Measurements from ENCODE around the gene LEF1. TPM values are rescaled to one million over a fixed set of nuclear protein-coding genes. Genes with fewer than 3 reads are reported as not detected.

The LEF1 gene
- total RNA-seq, 1 donor from 2014 or later = 4.3 TPM

DNA sequence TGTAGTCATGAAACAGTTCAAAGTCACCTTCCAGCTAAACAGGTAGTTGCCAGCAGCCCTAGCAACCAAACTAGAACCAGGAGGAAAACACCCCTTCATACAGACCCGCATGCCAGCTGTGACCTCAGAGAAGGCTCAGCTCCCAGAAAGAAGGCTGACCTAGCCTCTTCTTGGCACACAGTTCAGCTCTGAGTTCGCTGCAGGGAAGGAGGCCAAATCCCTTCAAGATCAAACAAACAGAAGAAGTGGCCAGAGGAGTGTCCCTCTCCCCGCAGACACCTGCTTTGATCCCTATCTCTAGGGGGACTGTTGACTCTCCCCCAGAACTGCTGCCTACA, 123.1 kb downstream of the LEF1 start:
- DNase-seq (peak; percentile 61), ATAC-seq (peak; percentile 81 to 89)
- Histone ChIP-seq H3K27ac (no peak overlapping the region), H3K4me3 (no peak overlapping the region), H3K27me3 (ENCODE audit: low read depth) (no peaks in the 10 kb centered on the region), H3K9me3 (no peaks in the 10 kb centered on the region), H3K4me1 (peaks cover 9% of the 10 kb centered on the region), H3K36me3 (peaks cover 7% of the 10 kb centered on the region)
- intact Hi-C loops (cut with DNase I) = no loop called here
- TF ChIP-seq, protein P1, sequence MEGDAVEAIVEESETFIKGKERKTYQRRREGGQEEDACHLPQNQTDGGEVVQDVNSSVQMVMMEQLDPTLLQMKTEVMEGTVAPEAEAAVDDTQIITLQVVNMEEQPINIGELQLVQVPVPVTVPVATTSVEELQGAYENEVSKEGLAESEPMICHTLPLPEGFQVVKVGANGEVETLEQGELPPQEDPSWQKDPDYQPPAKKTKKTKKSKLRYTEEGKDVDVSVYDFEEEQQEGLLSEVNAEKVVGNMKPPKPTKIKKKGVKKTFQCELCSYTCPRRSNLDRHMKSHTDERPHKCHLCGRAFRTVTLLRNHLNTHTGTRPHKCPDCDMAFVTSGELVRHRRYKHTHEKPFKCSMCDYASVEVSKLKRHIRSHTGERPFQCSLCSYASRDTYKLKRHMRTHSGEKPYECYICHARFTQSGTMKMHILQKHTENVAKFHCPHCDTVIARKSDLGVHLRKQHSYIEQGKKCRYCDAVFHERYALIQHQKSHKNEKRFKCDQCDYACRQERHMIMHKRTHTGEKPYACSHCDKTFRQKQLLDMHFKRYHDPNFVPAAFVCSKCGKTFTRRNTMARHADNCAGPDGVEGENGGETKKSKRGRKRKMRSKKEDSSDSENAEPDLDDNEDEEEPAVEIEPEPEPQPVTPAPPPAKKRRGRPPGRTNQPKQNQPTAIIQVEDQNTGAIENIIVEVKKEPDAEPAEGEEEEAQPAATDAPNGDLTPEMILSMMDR (IDR thresholded peaks at IDR 0.05) = no peak

DNA sequence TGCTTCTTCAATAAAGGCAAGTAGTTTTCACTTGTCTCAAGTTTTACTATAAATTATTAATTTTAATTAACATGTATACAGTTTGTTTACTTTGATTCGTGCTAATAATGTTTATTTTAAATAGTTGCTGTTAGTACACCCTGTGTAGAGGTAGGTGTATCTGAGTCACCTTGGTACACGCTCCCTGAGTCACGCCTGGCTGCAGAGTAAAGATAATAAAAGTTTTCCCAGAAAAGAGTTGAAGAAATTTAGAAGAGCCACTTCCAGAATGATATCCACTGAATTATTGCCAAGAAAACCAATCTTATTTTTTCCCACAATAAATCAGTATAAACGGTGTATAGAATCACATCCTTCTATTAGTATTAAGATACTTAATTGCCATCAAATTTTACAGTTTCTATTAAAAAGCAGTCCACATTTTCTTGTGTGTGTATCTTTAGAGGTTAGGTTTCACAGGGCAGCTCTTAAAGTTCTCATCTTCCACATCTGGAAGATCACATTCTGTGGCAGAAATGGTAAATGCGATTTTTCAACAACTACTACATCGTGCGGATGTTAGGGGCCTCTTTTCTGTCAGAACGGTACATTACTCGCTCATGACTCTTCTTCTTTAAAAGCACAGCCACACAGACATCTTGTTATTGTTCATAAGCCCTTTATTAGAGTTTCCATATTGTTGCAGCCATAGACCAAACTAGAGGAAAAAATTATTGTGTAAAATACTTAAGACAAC, 123.6 kb downstream of the LEF1 start:
- Histone ChIP-seq H3K27ac (no peak overlapping the region), H3K4me1 (peaks cover 9% of the 10 kb centered on the region), H3K4me3 (no peak overlapping the region), H3K36me3 (peaks cover 7% of the 10 kb centered on the region), H3K27me3 (ENCODE audit: low read depth) (no peaks in the 10 kb centered on the region), H3K9me3 (no peaks in the 10 kb centered on the region)
- ATAC-seq = no peak
- intact Hi-C loops (cut with DNase I) = no loop called here
- TF ChIP-seq, protein P1 (IDR thresholded peaks at IDR 0.05) = no peak
- no peak for DNase-seq

DNA sequence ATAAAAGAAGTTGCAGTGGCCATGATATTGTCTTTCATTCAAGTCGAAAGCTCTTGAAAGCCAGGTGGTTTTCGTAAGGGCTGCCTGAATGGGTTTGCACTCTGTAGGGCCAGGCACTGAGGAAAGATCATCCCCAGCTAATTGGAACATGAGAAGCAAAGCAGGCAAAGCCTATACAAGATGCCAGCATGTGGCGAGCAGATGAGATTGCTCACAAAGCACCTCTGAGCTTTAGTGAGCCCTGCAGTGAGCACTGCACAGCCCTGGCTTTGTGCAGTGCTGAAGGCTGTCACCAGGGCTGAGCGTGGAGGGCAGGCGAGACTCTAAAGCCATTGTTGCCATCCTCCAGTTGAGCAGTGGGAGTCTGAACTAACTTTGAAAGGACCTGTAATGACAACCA, 125.2 kb downstream of the LEF1 start:
- H3K27me3 ChIP-seq (ENCODE audit: low read depth) = no peaks in the 10 kb centered on the region
- TF ChIP-seq, protein P1 (IDR thresholded peaks at IDR 0.05) = no peak
- no peaks in the 10 kb centered on the region for H3K9me3 ChIP-seq
- H3K4me3 ChIP-seq = no peak overlapping the region
- intact Hi-C loops (cut with DNase I) = no loop called here
- no peak for DNase-seq
- H3K27ac ChIP-seq = no peak overlapping the region
- H3K4me1 ChIP-seq = peaks cover 9% of the 10 kb centered on the region
- ATAC-seq = no peak
- H3K36me3 ChIP-seq = peaks cover 7% of the 10 kb centered on the region

DNA sequence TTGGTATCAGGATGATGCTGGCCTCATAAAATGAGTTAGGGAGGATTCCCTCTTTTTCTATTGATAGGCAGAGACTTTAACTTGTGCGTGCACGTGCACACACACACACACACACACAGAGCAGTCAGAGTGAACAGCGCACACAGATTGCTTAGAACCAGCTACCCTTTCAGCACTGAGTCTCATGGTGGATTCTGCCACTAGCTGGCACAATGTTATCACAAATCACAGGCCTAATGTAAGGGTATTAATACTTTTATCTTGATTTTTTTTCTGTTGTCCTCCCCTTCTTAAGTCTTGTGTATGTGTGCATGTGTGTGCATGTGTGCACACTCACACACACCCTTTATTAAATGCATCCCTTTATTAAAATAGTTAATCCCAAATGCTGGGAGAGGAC, 125.8 kb downstream of the LEF1 start:
- DNase-seq (no peak), ATAC-seq (no peak)
- no peaks in the 10 kb centered on the region for H3K9me3 ChIP-seq
- TF ChIP-seq, protein P1 (IDR thresholded peaks at IDR 0.05) = no peak
- intact Hi-C loops (cut with DNase I) = no loop called here
- H3K27ac ChIP-seq = no peak overlapping the region
- H3K36me3 ChIP-seq = peaks cover 7% of the 10 kb centered on the region
- H3K27me3 ChIP-seq (ENCODE audit: low read depth) = no peaks in the 10 kb centered on the region
- peaks cover 9% of the 10 kb centered on the region for H3K4me1 ChIP-seq
- H3K4me3 ChIP-seq = no peak overlapping the region

GRCh38 chr4:108037884-108038283, 130.8 kb downstream of the LEF1 start:
- no peaks in the 10 kb centered on the region for H3K9me3 ChIP-seq
- intact Hi-C loops (cut with DNase I) = no loop called here
- DNase-seq (no peak), ATAC-seq (no peak)
- H3K4me3 ChIP-seq = no peak overlapping the region
- H3K27me3 ChIP-seq (ENCODE audit: low read depth) = no peaks in the 10 kb centered on the region
- no peaks in the 10 kb centered on the region for H3K4me1 ChIP-seq
- peaks cover 29% of the 10 kb centered on the region for H3K36me3 ChIP-seq
- H3K27ac ChIP-seq = no peak overlapping the region
- TF ChIP-seq, protein P1 (IDR thresholded peaks at IDR 0.05) = no peak
